WTC11 (cell line): ENCODE results near the gene ZFR2.

ENCODE experiments used
- ATF1 ChIP-seq: sonication (generic); formaldehyde crosslinking; IDR thresholded peaks from 2 replicates; pipeline ENCODE4 v1.8.1; 2023; ENCODE audit warnings: mild to moderate bottlenecking, moderate library complexity, missing genetic modification reagents
- ELF4 ChIP-seq: sonication (generic); formaldehyde crosslinking; IDR thresholded peaks from 2 replicates; pipeline ENCODE4 v1.8.1; 2022; ENCODE audit warnings: low read depth, mild to moderate bottlenecking, moderate library complexity, missing genetic modification reagents
- MLX ChIP-seq: sonication (generic); formaldehyde crosslinking; IDR thresholded peaks from 2 replicates; pipeline ENCODE4 v1.8.1; 2023; ENCODE audit warnings: mild to moderate bottlenecking, missing genetic modification reagents, moderate library complexity
- PRDM15 ChIP-seq: sonication (generic); formaldehyde crosslinking; IDR thresholded peaks from 2 replicates; pipeline ENCODE4 v1.8.0; 2022; ENCODE audit warnings: missing genetic modification reagents
- RELA ChIP-seq: sonication (generic); formaldehyde crosslinking; IDR thresholded peaks from 2 replicates; pipeline ENCODE4 v1.8.1; 2022; ENCODE audit warnings: missing genetic modification reagents, mild to moderate bottlenecking, borderline replicate concordance
- SOX15 ChIP-seq: fragments of 250-450 bp; sonication (Bioruptor Pico); IDR thresholded peaks from 2 replicates; pipeline ENCODE4 v1.9.0; 2021; ENCODE audit warnings: mild to moderate bottlenecking
- SP1 ChIP-seq: sonication (generic); formaldehyde crosslinking; conservative IDR thresholded peaks from 2 replicates; pipeline ENCODE4 v1.8.1; 2022; ENCODE audit warnings: missing genetic modification reagents
- USF1 ChIP-seq: sonication (generic); formaldehyde crosslinking; IDR thresholded peaks from 2 replicates; pipeline ENCODE4 v1.8.0; 2022; ENCODE audit warnings: mild to moderate bottlenecking, missing genetic modification reagents
- ZNF138 ChIP-seq: sonication (generic); formaldehyde crosslinking; conservative IDR thresholded peaks from 2 replicates; pipeline ENCODE4 v1.8.1; 2022; ENCODE audit warnings: mild to moderate bottlenecking, moderate library complexity, missing genetic modification reagents
- TF ChIP-seq, protein P1 (sequence below): fragments of 200-600 bp; IDR thresholded peaks from 2 replicates; pipeline ENCODE4 v1.8.0; 2022; ENCODE audit warnings: antibody characterized with exemption
- TF ChIP-seq, protein P2 (sequence below): sonication (generic); formaldehyde crosslinking; IDR thresholded peaks from 2 replicates; pipeline ENCODE4 v1.8.1; 2022; ENCODE audit warnings: low read depth, mild to moderate bottlenecking, moderate library complexity, missing genetic modification reagents, borderline replicate concordance
- TF ChIP-seq, protein P3 (sequence below): sonication (generic); formaldehyde crosslinking; IDR thresholded peaks from 2 replicates; pipeline ENCODE4 v1.8.1; 2023; ENCODE audit warnings: mild to moderate bottlenecking, missing genetic modification reagents
- TF ChIP-seq, protein P4 (sequence below): sonication (generic); formaldehyde crosslinking; IDR thresholded peaks from 2 replicates; pipeline ENCODE4 v1.8.1; 2022; ENCODE audit warnings: low read depth, missing genetic modification reagents, borderline replicate concordance

GRCh38 chr19:3851254-3852176, 17.3 kb downstream of the ZFR2 start:
- TF ChIP-seq ZNF138 (CRISPR knock-in tag) (no peak), SP1 (no peak), PRDM15 (CRISPR knock-in tag) (no peak), USF1 (CRISPR knock-in tag) (no peak), ATF1 (CRISPR knock-in tag) (no peak), ELF4 (CRISPR knock-in tag) (no peak), SOX15 (CRISPR knock-in tag) (no peak), MLX (no peak), RELA (CRISPR knock-in tag) (no peak)
- TF ChIP-seq, protein P1, sequence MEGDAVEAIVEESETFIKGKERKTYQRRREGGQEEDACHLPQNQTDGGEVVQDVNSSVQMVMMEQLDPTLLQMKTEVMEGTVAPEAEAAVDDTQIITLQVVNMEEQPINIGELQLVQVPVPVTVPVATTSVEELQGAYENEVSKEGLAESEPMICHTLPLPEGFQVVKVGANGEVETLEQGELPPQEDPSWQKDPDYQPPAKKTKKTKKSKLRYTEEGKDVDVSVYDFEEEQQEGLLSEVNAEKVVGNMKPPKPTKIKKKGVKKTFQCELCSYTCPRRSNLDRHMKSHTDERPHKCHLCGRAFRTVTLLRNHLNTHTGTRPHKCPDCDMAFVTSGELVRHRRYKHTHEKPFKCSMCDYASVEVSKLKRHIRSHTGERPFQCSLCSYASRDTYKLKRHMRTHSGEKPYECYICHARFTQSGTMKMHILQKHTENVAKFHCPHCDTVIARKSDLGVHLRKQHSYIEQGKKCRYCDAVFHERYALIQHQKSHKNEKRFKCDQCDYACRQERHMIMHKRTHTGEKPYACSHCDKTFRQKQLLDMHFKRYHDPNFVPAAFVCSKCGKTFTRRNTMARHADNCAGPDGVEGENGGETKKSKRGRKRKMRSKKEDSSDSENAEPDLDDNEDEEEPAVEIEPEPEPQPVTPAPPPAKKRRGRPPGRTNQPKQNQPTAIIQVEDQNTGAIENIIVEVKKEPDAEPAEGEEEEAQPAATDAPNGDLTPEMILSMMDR = no peak
- TF ChIP-seq, protein P2, sequence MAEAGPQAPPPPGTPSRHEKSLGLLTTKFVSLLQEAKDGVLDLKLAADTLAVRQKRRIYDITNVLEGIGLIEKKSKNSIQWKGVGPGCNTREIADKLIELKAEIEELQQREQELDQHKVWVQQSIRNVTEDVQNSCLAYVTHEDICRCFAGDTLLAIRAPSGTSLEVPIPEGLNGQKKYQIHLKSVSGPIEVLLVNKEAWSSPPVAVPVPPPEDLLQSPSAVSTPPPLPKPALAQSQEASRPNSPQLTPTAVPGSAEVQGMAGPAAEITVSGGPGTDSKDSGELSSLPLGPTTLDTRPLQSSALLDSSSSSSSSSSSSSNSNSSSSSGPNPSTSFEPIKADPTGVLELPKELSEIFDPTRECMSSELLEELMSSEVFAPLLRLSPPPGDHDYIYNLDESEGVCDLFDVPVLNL (CRISPR knock-in tag) = no peak
- TF ChIP-seq, protein P3, sequence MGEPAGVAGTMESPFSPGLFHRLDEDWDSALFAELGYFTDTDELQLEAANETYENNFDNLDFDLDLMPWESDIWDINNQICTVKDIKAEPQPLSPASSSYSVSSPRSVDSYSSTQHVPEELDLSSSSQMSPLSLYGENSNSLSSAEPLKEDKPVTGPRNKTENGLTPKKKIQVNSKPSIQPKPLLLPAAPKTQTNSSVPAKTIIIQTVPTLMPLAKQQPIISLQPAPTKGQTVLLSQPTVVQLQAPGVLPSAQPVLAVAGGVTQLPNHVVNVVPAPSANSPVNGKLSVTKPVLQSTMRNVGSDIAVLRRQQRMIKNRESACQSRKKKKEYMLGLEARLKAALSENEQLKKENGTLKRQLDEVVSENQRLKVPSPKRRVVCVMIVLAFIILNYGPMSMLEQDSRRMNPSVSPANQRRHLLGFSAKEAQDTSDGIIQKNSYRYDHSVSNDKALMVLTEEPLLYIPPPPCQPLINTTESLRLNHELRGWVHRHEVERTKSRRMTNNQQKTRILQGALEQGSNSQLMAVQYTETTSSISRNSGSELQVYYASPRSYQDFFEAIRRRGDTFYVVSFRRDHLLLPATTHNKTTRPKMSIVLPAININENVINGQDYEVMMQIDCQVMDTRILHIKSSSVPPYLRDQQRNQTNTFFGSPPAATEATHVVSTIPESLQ (CRISPR knock-in tag) = no peak
- TF ChIP-seq, protein P4, sequence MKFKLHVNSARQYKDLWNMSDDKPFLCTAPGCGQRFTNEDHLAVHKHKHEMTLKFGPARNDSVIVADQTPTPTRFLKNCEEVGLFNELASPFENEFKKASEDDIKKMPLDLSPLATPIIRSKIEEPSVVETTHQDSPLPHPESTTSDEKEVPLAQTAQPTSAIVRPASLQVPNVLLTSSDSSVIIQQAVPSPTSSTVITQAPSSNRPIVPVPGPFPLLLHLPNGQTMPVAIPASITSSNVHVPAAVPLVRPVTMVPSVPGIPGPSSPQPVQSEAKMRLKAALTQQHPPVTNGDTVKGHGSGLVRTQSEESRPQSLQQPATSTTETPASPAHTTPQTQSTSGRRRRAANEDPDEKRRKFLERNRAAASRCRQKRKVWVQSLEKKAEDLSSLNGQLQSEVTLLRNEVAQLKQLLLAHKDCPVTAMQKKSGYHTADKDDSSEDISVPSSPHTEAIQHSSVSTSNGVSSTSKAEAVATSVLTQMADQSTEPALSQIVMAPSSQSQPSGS (CRISPR knock-in tag) = no peak
